ENCODE data around the gene YPEL2. TPM values are rescaled to one million over a fixed set of nuclear protein-coding genes. Genes with fewer than 3 reads are reported as not detected.
"Not testable (repeated sequence)": the region's sequence is repeated elsewhere in the genome, so short reads cannot be mapped to it uniquely, and the experiment has no call there.

Gene YPEL2
- total RNA-seq, 1 donor from 2014 or later: 5.3 TPM

DNA sequence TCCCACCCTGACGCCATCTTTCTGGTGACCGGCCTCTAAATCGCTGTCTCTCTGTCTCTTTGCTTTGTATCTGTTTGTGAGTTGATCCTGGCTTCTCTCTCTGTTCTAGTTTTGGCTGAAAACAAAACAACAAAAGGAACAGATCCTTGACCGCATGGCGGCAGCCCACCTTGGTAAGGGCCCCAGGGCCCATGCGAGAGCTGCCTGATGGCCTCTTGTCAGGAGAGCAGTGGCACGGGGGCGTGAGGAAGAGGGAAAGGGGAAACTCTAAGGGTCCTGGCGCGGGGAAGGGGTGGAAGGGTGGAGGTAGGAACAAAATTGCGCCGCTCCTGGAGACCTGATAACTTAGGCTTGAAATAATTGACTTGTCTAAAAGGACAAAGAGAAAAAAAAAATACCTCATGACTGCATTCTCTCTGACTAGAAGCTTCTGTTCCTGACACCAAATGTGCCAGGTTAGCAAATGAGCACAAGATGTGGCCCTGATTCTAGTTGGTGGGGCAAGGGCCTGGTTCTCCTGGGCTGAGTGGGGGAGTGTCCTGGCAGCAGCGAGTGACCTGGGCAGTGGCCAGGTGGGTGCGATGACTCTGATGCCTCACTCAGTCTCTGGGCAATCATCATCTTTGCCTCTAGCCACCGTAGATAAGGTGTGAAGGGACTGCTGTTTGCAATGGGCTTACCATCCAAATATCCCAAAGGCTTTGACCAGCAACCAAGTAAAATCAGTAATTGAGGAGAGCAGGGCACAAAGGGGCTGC lies 66.0 kb downstream of the YPEL2 start:
- Mint-ChIP-seq H3K9me3 (no peaks in the 10 kb centered on the region), H3K4me1 (ENCODE audit: low read depth) (no peaks in the 10 kb centered on the region), H3K27ac (no peak overlapping the region), H3K4me3 (ENCODE audit: low read depth) (no peak overlapping the region), H3K36me3 (ENCODE audit: low read depth) (peaks cover 5% of the 10 kb centered on the region), H3K27me3 (ENCODE audit: low read depth) (no peaks in the 10 kb centered on the region)
- intact Hi-C loops (cut with micrococcal nuclease): no loop called here
- DNase-seq (ENCODE audit: low spot score): no peak

DNA sequence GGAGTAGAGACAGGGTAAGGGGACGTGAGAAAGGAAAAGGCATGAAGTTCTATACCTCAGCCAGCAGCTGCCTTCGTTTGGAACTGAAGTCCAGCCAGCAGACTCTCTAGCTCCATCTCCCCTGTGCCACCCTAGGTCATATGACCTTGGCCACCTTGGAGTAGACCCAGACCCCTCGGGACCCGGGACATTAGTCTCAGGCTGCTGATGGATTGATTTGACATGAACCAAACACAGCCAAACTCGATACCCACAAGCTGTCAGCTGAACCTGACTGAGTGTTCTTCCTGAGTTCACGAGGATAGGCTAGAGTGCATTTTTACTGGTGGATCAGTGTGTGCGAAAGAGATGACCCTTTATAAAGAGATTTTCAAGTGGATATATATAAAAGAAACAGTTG lies 68.5 kb downstream of the YPEL2 start:
- H3K4me3 Mint-ChIP-seq (ENCODE audit: low read depth): no peak overlapping the region
- no peaks in the 10 kb centered on the region for H3K36me3 Mint-ChIP-seq (ENCODE audit: low read depth)
- DNase-seq (ENCODE audit: low spot score): no peak
- intact Hi-C loops (cut with micrococcal nuclease): no loop called here
- no peak overlapping the region for H3K27ac Mint-ChIP-seq
- no peaks in the 10 kb centered on the region for H3K9me3 Mint-ChIP-seq
- no peaks in the 10 kb centered on the region for H3K4me1 Mint-ChIP-seq (ENCODE audit: low read depth)
- no peaks in the 10 kb centered on the region for H3K27me3 Mint-ChIP-seq (ENCODE audit: low read depth)

DNA sequence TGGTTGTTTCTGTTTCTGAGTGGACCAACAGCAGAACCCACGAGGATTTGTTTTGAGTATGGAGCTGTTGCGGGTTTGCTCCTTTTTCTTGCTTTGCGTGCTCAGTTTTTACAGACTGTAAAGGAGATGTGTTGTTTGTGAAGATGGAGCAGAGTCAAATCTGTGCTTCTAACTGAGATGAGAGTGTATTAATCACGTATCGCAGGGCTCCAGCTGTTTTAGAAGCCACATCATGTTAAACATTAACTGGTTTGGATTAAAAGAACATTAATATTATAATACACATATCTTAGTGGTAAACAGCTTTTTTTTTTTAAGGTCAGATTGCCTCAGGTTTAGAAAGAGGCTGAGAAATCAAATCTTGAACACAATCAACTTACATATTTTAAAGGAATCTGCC lies 69.4 kb downstream of the YPEL2 start:
- H3K4me3 Mint-ChIP-seq (ENCODE audit: low read depth): no peak overlapping the region
- no peaks in the 10 kb centered on the region for H3K27me3 Mint-ChIP-seq (ENCODE audit: low read depth)
- no peaks in the 10 kb centered on the region for H3K4me1 Mint-ChIP-seq (ENCODE audit: low read depth)
- intact Hi-C loops (cut with micrococcal nuclease): no loop called here
- H3K9me3 Mint-ChIP-seq: no peaks in the 10 kb centered on the region
- DNase-seq (ENCODE audit: low spot score): no peak
- H3K36me3 Mint-ChIP-seq (ENCODE audit: low read depth): no peaks in the 10 kb centered on the region
- no peak overlapping the region for H3K27ac Mint-ChIP-seq

- H3K4me1 Mint-ChIP-seq (ENCODE audit: low read depth): no peaks in the 10 kb centered on the region
- H3K27ac Mint-ChIP-seq: no peak overlapping the region
- H3K4me3 Mint-ChIP-seq (ENCODE audit: low read depth): no peak overlapping the region
- H3K36me3 Mint-ChIP-seq (ENCODE audit: low read depth): no peaks in the 10 kb centered on the region
- DNase-seq (ENCODE audit: low spot score): no peak
- H3K9me3 Mint-ChIP-seq: no peaks in the 10 kb centered on the region
- intact Hi-C loops (cut with micrococcal nuclease): no loop called here
- H3K27me3 Mint-ChIP-seq (ENCODE audit: low read depth): no peaks in the 10 kb centered on the region
Measured at GRCh38 chr17:59401274-59401673, 69.8 kb downstream of the YPEL2 start.

GRCh38 chr17:59401725-59402124 lies 70.3 kb downstream of the YPEL2 start:
- H3K27ac Mint-ChIP-seq: no peak overlapping the region
- no peaks in the 10 kb centered on the region for H3K4me1 Mint-ChIP-seq (ENCODE audit: low read depth)
- no peaks in the 10 kb centered on the region for H3K36me3 Mint-ChIP-seq (ENCODE audit: low read depth)
- H3K27me3 Mint-ChIP-seq (ENCODE audit: low read depth): no peaks in the 10 kb centered on the region
- no peak for DNase-seq (ENCODE audit: low spot score)
- H3K9me3 Mint-ChIP-seq: no peaks in the 10 kb centered on the region
- no peak overlapping the region for H3K4me3 Mint-ChIP-seq (ENCODE audit: low read depth)
- intact Hi-C loops (cut with micrococcal nuclease): no loop called here

GRCh38 chr17:59402760-59403159 lies 71.3 kb downstream of the YPEL2 start:
- H3K27ac Mint-ChIP-seq: no peak overlapping the region
- no peaks in the 10 kb centered on the region for H3K4me1 Mint-ChIP-seq (ENCODE audit: low read depth)
- H3K9me3 Mint-ChIP-seq: no peaks in the 10 kb centered on the region
- intact Hi-C loops (cut with micrococcal nuclease): no loop called here
- DNase-seq (ENCODE audit: low spot score): no peak
- no peaks in the 10 kb centered on the region for H3K27me3 Mint-ChIP-seq (ENCODE audit: low read depth)
- no peak overlapping the region for H3K4me3 Mint-ChIP-seq (ENCODE audit: low read depth)
- no peaks in the 10 kb centered on the region for H3K36me3 Mint-ChIP-seq (ENCODE audit: low read depth)

GRCh38 chr17:59404471-59404870 lies 73.0 kb downstream of the YPEL2 start:
- intact Hi-C loops (cut with micrococcal nuclease): no loop called here

DNA sequence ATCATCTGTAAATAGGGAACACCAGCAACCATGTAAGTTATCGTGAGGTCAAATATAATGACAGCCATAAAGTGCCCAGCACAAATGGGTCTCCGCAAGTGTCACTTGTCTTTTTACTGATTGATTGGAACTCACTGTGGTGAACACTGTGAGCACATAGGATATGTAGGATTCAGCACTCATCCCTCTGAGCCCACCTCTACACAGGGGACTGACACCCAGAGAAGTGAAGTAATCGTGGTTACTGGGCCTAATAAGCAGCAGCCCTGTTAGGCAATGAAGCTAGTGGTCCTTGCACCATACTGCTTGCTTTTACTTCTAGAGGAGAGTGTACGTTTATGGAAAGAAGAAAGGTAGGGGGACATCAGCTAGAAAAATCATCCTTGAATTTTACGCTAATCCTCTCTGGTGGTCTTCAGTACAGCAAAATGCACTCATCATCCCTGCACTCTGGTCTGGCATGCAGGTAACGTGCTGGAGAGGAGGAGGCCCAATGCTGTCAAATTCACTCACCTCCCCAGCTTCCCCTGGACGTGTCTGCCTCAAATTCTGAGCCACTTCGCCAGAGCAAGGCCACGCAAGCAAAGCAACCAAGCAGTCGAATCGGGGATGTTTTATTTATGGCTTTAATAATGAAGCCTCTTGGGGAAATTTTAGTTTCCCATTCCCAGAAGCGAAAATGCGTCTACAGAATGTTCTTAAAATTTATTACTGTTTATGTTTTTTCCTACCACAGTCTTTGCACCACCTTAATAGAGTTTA lies 74.7 kb downstream of the YPEL2 start:
- intact Hi-C loops (cut with micrococcal nuclease): no loop called here
- no peak overlapping the region for H3K27ac Mint-ChIP-seq
- H3K36me3 Mint-ChIP-seq (ENCODE audit: low read depth): peaks cover 3% of the 10 kb centered on the region
- no peak for DNase-seq (ENCODE audit: low spot score)
- no peak overlapping the region for H3K4me3 Mint-ChIP-seq (ENCODE audit: low read depth)
- no peaks in the 10 kb centered on the region for H3K27me3 Mint-ChIP-seq (ENCODE audit: low read depth)
- no peaks in the 10 kb centered on the region for H3K4me1 Mint-ChIP-seq (ENCODE audit: low read depth)
- H3K9me3 Mint-ChIP-seq: peaks cover 5% of the 10 kb centered on the region

More at GRCh38 chr17:59404471-59404870, 73.0 kb downstream of the YPEL2 start:
- Mint-ChIP-seq H3K36me3 (ENCODE audit: low read depth) (no peaks in the 10 kb centered on the region), H3K4me3 (ENCODE audit: low read depth) (no peak overlapping the region), H3K27me3 (ENCODE audit: low read depth) (no peaks in the 10 kb centered on the region), H3K27ac (no peak overlapping the region), H3K9me3 (no peaks in the 10 kb centered on the region), H3K4me1 (ENCODE audit: low read depth) (no peaks in the 10 kb centered on the region)
- DNase-seq (ENCODE audit: low spot score): no peak

DNA sequence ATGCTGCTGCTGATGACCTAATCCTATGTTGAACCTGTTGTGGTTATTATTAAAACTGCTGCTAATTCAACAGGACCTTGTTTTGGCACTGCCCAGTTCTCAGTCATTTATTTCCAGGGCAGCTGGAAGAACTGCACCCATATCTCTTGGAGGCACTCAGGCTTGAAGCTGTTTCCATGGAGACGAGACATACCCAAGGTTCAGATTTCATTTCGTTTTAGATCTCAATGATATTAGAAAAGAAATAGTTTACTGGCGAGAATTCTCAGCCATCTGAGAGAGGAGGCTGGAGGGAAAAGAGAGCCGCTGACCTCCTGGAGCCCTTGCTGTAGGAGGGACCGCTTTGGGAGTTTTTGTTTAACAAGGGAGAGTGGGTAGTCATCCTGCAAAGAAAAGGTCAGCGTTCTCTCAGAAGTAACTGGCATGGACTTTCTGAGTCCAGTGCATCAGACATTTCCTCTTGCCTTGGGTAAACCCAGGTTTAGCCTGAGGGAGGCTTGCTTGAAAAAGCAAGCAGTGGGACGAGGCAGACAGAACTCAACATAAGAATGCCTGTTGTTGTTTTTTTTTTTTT lies 75.4 kb downstream of the YPEL2 start:
- DNase-seq (ENCODE audit: low spot score): no peak
- Mint-ChIP-seq H3K4me3 (ENCODE audit: low read depth) (no peak overlapping the region), H3K9me3 (peaks cover 5% of the 10 kb centered on the region), H3K4me1 (ENCODE audit: low read depth) (no peaks in the 10 kb centered on the region), H3K27ac (no peak overlapping the region), H3K36me3 (ENCODE audit: low read depth) (peaks cover 3% of the 10 kb centered on the region), H3K27me3 (ENCODE audit: low read depth) (no peaks in the 10 kb centered on the region)
- intact Hi-C loops (cut with micrococcal nuclease): no loop called here

GRCh38 chr17:59409336-59410048 lies 78.0 kb downstream of the YPEL2 start:
- intact Hi-C loops (cut with micrococcal nuclease): no loop called here
- no peak for DNase-seq (ENCODE audit: low spot score)
- no peak overlapping the region for H3K4me3 Mint-ChIP-seq (ENCODE audit: low read depth)
- no peak overlapping the region for H3K27ac Mint-ChIP-seq
- peaks cover 2% of the 10 kb centered on the region for H3K4me1 Mint-ChIP-seq (ENCODE audit: low read depth)
- peaks cover 3% of the 10 kb centered on the region for H3K36me3 Mint-ChIP-seq (ENCODE audit: low read depth)
- peaks cover 5% of the 10 kb centered on the region for H3K9me3 Mint-ChIP-seq
- H3K27me3 Mint-ChIP-seq (ENCODE audit: low read depth): no peaks in the 10 kb centered on the region

DNA sequence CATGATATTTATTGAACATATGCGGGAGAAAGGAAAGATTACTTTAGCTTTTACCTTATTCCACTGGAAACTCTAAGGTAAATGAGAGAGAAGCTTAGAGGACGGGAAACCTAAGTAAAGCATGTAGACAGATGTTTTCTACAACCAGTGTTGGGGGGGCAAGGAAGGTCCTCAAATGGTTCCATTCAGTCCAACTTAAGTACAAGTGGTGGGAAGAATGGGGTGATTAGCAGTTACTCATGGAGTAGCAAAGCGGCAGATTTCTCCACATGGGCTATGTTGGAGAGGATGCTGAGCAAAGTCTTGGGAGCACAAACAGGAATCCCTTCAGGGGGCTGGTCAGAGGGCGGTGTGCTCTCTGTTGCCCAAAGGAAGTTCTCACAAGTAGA lies 78.6 kb downstream of the YPEL2 start:
- peaks cover 5% of the 10 kb centered on the region for H3K9me3 Mint-ChIP-seq
- intact Hi-C loops (cut with micrococcal nuclease): no loop called here
- H3K4me1 Mint-ChIP-seq (ENCODE audit: low read depth): peaks cover 2% of the 10 kb centered on the region
- no peak for DNase-seq (ENCODE audit: low spot score)
- no peak overlapping the region for H3K27ac Mint-ChIP-seq
- no peak overlapping the region for H3K4me3 Mint-ChIP-seq (ENCODE audit: low read depth)
- peaks cover 3% of the 10 kb centered on the region for H3K36me3 Mint-ChIP-seq (ENCODE audit: low read depth)
- H3K27me3 Mint-ChIP-seq (ENCODE audit: low read depth): no peaks in the 10 kb centered on the region

DNA sequence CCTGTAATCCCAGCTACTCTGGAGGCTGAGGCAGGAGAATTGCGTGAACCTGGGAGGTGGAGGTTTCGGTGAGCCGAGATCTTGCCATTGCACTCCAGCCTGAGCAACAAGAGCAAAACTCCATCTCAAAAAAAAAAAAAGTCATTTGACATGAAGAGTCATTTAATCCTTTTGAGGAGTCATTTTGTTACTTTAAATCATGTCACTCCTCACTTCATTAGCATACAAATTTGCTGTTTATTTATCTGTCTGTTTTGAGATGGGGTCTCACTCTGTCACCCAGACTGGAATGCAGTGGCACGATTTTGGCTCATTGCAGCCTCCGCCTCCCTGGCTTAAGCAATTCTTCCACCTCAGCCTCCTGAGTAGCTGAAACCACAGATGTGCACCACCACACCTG lies 81.0 kb downstream of the YPEL2 start:
- H3K27ac Mint-ChIP-seq; H3K4me3 Mint-ChIP-seq (ENCODE audit: low read depth); H3K27me3 Mint-ChIP-seq (ENCODE audit: low read depth); H3K36me3 Mint-ChIP-seq (ENCODE audit: low read depth); DNase-seq (ENCODE audit: low spot score); intact Hi-C loops (cut with micrococcal nuclease); H3K9me3 Mint-ChIP-seq: not testable (repeated sequence)
- peaks cover 20% of the 10 kb centered on the region for H3K4me1 Mint-ChIP-seq (ENCODE audit: low read depth)

All from activated T-helper 2 cell treated with anti-CD3 and anti-CD28 coated beads, Interferon-gamma antibody, Interleukin-2, Interleukin-4, amounts not matched to agents 10 μg/mL and 5 μg/mL and 100 μg/mL, durations not matched to agents 14 hours and 24 hours and 36 hours (primary cell).